Hepatic stellate cell (primary cell): ENCODE data around the gene DHX38.

Experiments
- DNase-seq: peaks from one replicate; pipeline ENCODE4 v3.0.0; 2011; ENCODE audit warnings: low spot score

DHX38 gene

DNA sequence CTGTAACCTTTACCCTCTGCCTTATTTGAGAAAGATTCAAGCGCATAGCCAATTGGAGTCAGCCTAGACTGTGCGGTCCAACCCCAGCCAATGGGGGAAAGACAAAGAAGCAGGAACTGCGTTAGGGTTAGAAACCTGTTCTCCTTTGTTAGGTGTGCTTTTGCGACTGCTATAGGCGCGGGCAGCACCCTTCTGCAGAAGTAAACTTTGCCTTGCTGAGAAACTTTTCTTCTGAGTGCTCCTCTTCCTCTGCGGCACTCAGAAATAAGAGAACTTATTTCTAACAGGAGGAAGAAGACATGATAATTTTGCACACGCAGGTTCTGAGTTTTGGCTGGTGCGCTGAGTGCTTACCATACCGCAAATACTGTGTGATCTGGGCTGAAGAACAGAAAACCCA, 9.2 kb upstream of the DHX38 start:
- DNase-seq: no peak

DNA sequence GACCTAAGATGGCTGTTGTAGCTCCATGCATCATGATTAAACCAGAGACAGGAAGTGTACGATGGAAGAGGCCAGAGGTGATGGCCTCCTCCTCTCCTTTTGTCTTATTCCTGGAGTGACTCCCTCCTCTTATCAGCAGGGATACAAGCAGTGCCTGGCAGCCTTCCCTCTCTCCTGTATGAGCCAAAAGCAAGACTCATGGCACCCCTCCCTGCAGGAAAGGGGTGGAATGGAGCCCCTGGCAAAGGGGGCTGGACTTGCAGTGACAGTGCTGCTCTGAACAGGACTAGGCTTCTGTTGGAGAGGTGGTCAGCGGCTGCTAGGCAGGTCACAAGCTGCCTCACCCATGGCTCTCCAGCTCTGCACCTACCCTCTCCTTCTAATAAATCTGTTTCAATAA, 8.6 kb upstream of the DHX38 start:
- no peak for DNase-seq

DNA sequence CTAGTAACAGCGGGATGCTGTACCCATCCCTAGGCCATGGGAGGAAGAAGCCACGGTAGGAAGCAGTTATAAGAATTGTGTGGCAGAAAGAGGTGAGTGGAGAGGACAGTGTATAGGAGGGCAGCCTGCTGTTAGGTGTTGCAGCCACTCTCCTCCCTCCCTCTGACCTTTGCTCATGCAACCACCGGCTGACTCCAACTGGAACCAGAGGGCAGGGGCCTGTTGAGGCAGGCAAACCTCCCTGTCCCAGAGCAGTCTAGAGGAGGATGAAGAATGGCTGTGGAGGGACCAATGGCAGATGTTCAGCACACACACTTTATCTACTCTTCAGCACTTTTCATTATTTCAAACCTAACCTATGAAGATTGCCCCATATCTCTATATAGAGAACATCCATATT, 2.4 kb upstream of the DHX38 start:
- no peak for DNase-seq

DNA sequence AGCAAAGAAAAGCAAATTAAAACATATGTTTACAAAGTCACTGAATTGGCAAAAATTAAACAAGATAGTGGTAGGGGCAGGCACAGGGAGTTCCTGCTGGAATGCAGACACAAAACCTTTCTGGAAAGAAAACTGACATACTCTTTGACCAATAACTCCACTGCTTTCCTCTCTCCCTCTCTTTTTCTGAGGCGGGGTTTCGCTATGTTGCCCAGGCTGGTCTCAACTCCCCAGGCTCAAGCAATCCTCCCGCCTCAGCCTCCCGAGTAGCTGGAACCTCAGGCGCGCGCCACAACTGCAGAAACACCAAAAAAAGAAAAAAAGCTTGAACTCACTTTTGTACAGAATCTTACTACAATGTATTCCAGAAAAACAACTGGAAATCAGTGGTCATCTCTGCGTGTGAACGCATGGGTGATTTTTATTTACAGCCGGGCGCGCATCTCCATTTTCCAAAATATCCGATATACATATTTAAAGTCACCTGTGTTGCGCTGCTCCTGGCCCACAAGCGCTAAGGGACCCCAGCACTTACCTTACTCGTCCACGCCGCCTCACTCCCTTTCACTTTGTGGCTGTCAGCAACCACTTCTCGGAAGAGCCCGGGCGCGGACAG, 707 bp upstream of the DHX38 start:
- peak; percentile 70 for DNase-seq

DNA sequence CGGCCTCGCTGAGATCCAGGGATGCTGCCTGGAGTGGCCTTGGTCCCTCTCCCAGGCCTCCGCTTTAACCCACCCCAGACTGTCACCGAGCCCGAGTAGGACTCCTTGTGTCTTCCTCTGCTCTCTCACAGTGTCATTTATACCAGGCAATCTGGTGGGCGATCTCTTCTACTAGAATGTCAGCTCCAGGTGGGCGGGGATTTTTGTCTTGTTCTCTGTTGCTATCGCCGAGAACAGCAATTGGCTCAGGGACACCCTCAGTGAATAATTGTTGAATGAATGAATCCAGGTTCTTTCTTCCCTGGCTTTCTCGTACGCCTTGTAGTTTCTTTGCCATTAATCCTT, 591 bp downstream of the DHX38 start:
- DNase-seq: peak; percentile 36

DNA sequence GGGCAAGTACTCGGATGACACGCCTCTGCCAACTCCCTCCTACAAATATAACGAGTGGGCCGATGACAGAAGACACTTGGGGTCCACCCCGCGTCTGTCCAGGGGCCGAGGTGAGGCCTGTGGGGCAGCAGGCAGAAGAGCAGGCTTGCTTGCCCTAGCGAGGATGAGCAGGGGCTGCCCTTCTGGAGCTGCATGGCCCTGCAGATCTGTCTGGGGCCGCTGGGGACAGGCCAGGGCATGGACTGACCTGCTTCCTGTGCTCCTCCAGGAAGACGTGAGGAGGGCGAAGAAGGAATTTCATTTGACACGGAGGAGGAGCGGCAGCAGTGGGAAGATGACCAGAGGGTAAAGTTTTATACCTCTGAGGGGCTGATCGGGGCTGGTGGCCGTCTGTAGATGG, 5.3 kb downstream of the DHX38 start:
- DNase-seq: no peak

DNA sequence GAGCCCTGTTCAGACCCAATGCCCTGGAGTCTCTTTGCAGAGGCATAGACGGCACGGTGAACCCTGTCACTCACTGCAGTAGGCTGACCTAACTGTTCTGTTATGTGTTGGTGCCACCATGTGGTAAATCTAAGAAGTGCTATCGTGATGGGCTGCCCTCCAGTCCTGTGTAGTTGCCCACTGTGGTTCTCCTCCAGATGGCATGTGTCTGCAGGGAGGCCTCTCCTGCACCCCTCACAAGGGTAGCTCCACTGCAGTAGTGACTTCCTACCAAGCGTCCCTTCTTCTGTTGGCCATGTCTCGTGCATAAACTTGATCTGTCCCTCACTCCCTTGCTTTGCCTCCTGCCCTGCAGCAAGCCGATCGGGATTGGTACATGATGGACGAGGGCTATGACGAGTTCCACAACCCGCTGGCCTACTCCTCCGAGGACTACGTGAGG, 5.8 kb downstream of the DHX38 start:
- peak; percentile 79 for DNase-seq

DNA sequence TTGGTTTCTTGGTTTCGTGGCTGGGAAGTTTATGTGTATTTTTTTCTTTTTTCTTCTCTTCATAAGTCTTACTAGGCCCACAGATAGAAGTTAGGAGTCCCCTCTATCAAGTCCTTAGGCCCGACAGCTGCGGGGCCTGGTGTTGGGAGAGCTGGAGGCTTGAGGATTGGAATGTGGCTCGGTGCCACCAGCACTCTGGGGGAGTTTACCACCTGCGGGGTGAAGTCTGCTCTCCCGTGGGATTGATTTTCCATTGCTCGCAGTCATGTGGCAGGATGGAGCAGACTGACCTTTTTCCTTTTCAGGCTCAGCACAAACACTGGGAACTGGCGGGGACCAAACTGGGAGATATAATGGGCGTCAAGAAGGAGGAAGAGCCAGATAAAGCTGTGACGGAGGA, 7.5 kb downstream of the DHX38 start:
- no peak for DNase-seq

DNA sequence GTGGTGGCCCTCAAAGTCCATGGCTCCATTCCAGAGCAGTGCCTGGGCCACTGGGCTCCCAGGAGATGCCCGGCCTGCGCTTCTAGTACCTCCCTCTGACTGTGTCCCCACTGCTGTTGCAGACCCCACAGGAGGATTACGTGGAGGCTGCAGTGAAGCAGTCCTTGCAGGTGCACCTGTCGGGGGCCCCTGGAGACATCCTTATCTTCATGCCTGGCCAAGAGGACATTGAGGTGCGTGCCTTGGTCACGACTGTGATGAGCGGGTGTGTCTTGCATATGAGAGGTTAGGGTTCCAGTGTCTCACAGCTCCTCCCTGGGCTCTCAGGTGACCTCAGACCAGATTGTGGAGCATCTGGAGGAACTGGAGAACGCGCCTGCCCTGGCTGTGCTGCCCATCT, 11.3 kb downstream of the DHX38 start:
- DNase-seq: no peak

DNA sequence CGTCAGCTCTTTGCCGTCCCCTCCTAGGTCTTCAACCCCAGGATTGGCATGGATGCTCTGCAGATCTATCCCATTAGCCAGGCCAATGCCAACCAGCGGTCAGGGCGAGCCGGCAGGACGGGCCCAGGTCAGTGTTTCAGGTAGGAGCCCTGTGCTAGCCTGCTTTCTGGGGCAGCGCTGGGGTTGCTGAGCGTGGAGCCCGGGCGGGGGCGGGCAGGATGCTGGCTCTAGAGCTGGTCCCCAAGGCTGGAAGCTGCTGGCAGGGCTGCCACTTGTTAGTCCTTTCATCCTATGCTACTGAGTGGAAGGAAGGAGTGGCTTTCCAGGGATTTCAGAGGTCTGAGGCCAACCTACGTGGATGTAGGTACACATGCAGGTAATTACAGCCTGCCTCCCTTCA, 12.3 kb downstream of the DHX38 start:
- no peak for DNase-seq

DNA sequence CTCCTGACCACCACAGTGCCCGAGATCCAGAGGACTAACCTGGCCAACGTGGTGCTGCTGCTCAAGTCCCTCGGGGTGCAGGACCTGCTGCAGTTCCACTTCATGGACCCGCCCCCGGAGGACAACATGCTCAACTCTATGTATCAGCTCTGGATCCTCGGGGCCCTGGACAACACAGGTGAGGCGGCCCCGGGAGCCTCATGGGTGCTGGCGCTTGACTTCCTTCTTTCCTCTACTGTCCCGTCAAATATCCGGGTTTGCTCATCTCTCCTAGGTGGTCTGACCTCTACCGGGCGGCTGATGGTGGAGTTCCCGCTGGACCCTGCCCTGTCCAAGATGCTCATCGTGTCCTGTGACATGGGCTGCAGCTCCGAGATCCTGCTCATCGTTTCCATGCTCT, 13.7 kb downstream of the DHX38 start:
- DNase-seq: no peak

DNA sequence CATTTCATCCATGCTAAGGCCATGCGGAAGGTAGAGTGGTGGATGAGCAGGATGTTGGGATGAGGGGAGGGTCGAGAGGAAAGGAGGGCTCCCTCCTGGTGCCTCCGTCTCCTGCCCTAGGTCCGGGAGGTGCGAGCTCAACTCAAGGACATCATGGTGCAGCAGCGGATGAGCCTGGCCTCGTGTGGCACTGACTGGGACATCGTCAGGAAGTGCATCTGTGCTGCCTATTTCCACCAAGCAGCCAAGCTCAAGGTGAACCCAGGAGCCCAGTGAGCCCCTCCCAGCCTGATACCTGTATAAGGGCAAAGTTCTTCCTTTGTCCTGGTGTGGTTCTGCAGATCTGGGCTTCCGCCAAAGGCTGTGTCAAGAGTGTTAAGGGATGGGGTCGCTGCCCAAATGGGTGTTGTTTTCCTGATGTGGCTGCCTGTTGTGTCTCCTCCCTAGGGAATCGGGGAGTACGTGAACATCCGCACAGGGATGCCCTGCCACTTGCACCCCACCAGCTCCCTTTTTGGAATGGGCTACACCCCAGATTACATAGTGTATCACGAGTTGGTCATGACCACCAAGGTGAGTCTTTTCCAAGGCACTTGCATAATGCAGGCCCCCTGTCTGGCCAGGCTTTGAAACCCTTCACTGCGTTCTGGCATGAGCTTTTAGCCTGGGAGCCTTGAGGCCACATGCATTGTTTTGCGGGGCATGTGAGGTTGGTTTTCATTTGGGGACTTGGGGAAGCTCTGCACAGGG, 14.9 kb downstream of the DHX38 start:
- DNase-seq: no peak

DNA sequence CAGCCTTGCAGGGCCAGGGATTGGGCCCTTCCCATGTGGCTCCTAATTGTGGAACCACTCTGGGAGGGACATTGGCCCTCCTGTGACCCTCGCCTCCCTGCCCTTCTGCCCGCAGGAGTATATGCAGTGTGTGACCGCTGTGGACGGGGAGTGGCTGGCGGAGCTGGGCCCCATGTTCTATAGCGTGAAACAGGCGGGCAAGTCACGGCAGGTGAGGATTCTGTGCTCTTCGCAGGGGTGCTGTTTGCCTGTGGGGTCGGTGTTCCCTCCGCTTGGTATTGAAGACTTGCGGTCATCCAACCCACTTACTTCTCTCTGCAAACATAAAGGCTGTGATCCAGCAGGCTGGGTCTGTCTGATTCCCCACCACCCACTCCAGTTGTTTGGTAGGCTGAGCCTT, 15.7 kb downstream of the DHX38 start:
- DNase-seq: no peak

DNA sequence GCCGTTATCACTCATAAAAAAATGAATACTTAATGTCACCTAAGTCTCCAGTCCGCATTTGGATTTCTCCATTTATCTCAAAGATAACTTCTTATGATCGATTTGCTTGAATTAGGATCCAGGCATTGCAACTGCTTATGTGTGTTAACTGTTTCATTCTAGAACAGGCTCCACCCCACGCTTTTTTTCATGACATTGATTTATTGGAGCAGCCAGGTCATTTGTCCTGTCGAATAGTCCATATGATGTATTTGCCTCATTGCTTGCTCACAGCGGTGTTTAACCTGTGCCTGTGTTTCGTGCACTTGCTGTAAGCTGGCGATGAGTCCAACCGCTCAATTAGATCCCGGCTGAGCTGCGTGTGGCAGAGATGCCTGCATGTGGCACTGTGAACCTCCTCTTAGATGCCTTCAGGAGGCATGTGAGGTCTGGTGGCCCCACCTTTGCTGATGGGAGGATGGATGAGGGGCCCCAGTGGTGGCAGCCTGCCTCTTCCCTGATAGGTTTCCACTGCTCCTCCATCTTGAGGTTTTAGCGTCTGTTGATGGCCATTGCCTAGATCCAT, 16.4 kb downstream of the DHX38 start:
- DNase-seq: no peak

DNA sequence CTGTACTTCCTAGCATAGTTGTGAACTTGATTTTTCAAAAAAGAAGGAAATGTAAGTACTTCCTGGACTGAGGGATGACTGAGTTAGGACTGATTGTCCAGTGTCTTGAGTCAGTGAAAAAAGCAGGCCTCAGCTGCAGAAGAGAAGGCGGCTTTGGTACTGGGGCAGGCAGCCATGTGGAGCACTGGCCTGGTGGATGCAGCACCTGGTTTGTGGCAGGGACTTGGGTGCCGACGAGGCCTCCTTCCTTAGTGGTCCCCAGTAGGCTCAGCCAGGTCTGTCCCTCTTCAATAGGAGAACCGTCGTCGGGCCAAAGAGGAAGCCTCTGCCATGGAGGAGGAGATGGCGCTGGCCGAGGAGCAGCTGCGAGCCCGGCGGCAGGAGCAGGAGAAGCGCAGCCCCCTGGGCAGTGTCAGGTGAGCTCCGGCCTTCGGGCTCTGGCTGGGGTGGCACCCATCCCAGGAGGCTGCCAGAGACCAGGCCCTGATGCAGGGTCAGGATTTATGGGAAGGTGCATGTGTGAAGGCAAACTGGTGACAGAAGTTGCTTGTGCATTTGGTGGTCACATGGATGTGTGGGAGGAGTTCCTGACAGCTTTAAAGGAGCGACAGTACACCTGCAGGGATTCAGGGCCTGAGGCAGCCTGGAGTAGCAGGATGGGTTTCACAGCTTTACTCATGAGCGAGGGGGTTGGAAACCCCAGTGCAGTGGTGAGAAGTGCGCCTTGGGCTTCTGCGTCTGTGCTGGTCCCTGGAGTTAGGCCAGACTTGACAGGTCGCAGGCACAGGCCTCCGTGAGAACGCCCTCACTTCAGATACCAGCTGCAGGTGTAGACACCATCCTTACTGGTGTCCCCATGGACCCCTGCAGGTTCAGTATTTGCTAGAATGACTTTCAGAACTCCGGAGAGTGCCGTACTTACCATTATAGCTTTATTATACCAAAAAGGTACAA, 17.3 kb downstream of the DHX38 start:
- no peak for DNase-seq

DNA sequence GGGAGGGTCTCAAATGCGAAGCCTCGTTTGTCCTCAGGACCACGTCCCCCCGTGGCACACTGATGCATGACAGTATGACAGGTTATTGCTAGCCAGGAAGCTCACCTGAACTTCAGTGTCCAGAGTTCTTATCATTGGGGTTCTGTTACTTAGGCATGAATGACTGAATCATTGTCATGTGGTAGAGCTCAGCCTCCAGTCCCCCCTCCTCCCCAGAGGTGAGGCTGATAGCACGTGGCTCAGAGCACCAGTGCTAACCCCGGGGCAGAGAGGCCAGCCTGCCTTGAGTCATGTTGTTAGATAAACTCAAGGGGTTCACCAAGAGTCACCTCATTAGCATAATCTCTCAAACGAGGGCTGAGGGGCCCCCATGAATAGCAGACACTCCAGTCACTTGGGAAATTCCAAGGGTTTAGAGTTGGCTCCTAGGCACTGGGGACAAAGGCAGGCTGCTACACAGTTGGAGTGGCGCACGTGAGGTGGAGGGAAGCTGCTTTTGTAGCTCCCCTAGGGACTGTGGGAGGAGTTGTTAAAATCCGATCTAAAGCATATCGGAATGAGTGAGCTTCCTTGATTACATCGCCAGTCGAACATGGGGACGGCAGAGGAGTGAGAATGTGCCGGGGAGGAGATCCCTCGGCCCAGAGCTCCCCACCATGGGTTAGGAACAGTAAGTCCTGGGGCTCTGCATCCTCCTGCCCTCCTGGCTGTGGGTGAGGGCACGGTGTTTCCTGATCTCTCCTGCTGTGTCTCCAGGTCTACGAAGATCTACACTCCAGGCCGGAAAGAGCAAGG, 18.2 kb downstream of the DHX38 start:
- no peak for DNase-seq

DNA sequence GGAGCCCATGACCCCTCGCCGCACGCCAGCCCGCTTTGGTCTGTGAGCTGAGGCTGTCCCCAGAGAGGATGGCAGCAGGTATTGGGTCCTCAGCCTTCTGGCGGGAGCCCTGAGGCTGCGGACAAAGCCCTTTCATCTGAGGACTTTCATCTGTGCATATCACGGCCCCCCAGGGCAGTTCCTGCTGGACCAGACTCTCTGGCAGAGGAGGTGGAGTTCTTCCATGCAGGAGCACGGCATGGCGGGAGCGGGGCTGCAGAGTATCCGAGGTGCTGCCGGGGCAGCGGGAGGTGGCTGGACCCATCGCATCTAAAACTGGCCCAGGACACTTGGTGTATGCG, 18.8 kb downstream of the DHX38 start:
- DNase-seq: no peak

DNA sequence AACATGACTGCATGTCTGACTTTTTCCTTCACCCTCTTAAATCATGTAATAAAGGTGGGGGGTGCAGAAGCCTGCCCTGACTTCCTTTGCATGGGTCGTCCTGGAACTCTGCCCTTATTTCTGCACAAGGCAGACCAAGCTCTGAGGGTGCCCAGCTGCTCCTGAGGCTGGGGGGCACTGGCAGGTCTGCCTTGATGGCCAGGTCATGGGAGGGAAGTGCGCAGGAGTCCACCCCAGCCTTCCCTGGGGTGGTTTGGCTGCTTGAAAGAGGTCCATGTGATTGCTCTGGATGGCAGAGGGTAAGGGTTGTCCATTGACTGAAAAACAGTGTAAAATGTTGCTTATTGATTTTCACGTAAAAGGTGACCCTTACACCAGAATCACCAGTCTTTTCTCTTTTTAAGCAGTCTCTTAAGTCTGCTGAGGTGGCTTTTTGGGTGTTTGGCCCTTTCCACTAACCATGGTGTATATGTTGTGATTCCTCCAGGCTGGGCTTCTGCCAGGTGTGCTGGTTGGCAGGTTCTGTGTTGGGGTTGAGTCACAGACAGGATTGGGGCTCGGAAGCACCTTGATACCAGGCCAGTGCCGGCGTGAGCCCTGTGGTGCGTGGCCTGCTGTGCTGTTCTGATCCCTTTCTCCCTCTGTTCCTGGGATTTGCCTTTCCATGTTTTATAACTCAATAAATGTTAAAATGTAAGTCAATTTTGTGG, 19.4 kb downstream of the DHX38 start:
- DNase-seq: no peak

DNA sequence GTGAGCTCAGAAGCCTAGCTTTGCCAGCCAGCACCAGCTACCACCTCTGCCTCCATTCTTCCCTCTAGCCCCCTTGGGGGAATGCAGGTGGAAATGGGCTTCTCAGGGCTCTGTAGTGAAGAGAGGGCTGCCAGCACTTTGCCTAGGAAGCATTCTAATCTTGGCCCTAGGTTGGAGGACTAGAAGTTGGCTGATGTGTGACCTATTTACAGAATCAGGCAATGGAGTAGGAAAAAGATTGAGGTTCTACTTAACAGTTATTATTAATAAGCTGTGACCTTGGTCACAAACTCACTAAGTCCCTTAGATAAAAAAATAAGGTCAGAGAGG, 19.9 kb downstream of the DHX38 start:
- DNase-seq: no peak

DNA sequence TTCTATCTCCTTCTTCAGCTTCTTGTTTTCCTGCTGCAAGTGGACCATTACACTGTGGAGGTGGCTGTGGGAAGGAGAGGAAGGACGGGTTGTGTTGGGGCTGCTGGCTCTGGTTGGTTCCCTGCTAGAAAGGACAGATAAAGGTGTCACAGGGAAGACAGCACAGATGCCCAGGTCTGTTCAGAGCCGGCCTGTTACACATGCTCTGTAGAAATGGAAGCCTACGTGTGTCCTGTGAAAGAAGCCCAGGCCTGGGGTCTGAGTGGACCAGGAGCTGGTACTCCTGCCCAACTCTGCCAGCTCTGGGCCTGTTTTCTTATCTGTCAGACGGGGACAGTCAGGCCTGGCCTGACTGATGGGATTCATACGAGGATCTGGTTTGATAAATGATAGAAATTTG, 26.4 kb downstream of the DHX38 start:
- no peak for DNase-seq

DNA sequence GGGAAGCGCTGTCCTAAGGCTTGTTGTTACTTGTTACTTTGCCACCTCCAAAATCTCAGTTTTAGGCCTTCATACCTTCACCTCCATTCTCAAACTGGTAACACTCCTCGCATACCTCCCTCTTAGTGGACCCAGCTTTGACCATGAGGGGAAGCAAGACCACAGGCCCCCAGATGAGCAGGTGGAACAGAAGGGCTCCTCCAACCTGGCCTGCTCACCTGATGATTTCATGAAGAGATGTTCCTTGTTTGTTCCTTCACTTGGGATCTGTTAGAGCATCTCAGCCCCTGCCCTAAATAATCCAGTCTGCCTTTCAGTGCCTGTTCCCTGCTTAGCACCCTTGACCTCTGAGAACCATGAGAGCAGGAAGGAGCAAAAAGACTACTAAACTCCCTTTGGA, 28.7 kb downstream of the DHX38 start:
- DNase-seq: no peak

DNA sequence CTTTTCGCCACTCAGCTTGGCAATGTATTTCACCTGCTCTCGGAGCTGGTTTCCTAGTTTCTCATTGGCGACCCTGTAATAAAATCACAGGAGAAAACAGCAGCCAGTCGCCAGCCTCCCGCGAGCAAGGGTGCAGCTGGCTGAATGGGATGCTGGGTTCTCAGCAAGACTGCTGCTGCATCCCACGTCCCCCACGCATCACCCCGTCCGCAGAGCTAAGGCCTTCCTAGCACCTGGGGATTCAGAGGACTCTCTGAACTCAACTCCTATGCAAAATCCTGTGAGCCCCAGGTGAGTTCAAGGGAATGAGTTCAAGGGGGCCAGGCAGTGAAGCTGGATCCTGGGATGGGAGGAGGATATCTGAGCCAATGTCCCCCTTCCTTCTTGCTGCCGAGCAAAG, 29.3 kb downstream of the DHX38 start:
- DNase-seq: no peak
